ENCODE measurements around the gene SMCO2.

Gene SMCO2

GRCh38 chr12:27523305-27523641 is 76.7 kb downstream of the SMCO2 start:
- TF ChIP-seq, protein P1, sequence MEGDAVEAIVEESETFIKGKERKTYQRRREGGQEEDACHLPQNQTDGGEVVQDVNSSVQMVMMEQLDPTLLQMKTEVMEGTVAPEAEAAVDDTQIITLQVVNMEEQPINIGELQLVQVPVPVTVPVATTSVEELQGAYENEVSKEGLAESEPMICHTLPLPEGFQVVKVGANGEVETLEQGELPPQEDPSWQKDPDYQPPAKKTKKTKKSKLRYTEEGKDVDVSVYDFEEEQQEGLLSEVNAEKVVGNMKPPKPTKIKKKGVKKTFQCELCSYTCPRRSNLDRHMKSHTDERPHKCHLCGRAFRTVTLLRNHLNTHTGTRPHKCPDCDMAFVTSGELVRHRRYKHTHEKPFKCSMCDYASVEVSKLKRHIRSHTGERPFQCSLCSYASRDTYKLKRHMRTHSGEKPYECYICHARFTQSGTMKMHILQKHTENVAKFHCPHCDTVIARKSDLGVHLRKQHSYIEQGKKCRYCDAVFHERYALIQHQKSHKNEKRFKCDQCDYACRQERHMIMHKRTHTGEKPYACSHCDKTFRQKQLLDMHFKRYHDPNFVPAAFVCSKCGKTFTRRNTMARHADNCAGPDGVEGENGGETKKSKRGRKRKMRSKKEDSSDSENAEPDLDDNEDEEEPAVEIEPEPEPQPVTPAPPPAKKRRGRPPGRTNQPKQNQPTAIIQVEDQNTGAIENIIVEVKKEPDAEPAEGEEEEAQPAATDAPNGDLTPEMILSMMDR (IDR thresholded peaks at IDR 0.05; ENCODE audit: control extremely low read depth, extremely low read depth, low read depth, missing control alignments), result no peak
- POLR2A ChIA-PET, result interaction anchor here (2.6 kb wide), 1 partner anchor 11 kb away, joined by 8 read pairs; no protein-coding TSS in a partner anchor
- CTCF ChIA-PET, result interaction anchor here (0.7 to 3.7 kb wide), 6 partner anchors 10 to 89 kb away, joined by 3 to 13 read pairs (median 7); no protein-coding TSS in a partner anchor
- peak; percentile 40 for DNase-seq (ENCODE audit: extremely low spot score)

- CTCF ChIA-PET, result interaction anchor here (0.7 to 3.7 kb wide), 9 partner anchors 10 to 129 kb away, joined by 3 to 13 read pairs (median 4); no protein-coding TSS in a partner anchor
These were observed 77.3 kb downstream of the SMCO2 start, which contains the start of gene PPFIBP1 for GRCh38 chr12:27523642-27524493. TSS of gene PPFIBP1 (plus strand) at chr12:27524206. CDS start at chr12:27633397, 109,191 bp downstream.

DNA sequence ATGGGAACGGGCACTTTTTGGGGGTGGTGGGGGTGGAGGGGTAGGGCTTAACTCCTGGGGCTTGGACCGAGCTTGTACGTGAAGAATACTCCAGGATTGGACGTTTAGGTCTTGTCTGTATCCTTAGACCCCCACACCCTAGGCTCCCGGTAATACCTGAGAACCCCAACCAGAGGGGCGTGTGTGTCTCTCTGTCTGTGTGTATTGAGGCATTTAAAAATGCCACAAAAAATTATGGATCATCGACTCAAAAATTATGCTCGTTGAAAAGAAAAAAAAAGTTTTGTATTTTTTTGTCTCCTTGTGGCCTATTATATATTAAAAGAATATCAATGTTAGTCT is 77.9 kb downstream of the SMCO2 start:
- TF ChIP-seq, protein P1 (IDR thresholded peaks at IDR 0.05; ENCODE audit: control extremely low read depth, extremely low read depth, low read depth, missing control alignments), result no peak
- POLR2A ChIA-PET, result interaction anchor here (0.5 to 2.6 kb wide), 5 partner anchors 10 to 640 kb away, joined by 3 to 11 read pairs (median 8); no protein-coding TSS in a partner anchor
- no peak for DNase-seq (ENCODE audit: extremely low spot score)
- CTCF ChIA-PET, result interaction anchor here (1.1 to 3.7 kb wide), 7 partner anchors 9 to 128 kb away, joined by 3 to 13 read pairs (median 6); no protein-coding TSS in a partner anchor

More at GRCh38 chr12:27523642-27524493, 77.3 kb downstream of the SMCO2 start, which contains the start of gene PPFIBP1:
- peak; percentile 97 for DNase-seq (ENCODE audit: extremely low spot score)
- TF ChIP-seq, protein P1 (IDR thresholded peaks at IDR 0.05; ENCODE audit: control extremely low read depth, extremely low read depth, low read depth, missing control alignments), result no peak
- POLR2A ChIA-PET, result interaction anchor here (0.5 to 2.6 kb wide), 5 partner anchors 11 to 639 kb away, joined by 3 to 11 read pairs (median 8); no protein-coding TSS in a partner anchor

- TF ChIP-seq, protein P1 (IDR thresholded peaks at IDR 0.05; ENCODE audit: control extremely low read depth, extremely low read depth, low read depth, missing control alignments), result peak; percentile 21
- DNase-seq (ENCODE audit: extremely low spot score), result no peak
- ChIA-PET CTCF (interaction anchor here (1.1 to 3.7 kb wide), 8 partner anchors 9 to 127 kb away, joined by 3 to 13 read pairs (median 6); no protein-coding TSS in a partner anchor), POLR2A (interaction anchor here (2.6 kb wide), 1 partner anchor 9 kb away, joined by 8 read pairs; no protein-coding TSS in a partner anchor)
These were observed 78.6 kb downstream of the SMCO2 start for GRCh38 chr12:27524839-27525753.

DNA sequence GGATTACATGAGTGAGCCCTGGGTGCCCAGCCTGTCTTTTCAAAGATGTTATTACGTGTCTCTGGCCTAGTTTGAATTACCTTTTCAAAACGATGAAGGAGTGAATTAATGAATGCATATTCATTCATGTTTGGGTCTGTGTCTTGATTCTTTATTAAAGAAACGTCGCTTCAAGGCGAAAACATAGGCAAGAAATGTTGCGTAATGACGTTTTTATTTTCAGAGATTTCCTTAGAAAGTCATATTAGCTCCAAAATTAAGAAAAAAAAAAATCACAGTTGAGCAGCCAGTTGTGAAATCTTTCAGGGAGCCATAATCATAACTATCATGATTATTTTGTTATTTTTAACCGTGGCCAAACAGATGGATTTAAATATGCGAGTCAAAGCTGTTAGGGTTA is 81.0 kb downstream of the SMCO2 start:
- POLR2A ChIA-PET, result no interaction called here
- no peak for DNase-seq (ENCODE audit: extremely low spot score)
- TF ChIP-seq, protein P1 (IDR thresholded peaks at IDR 0.05; ENCODE audit: control extremely low read depth, extremely low read depth, low read depth, missing control alignments), result no peak
- CTCF ChIA-PET, result interaction anchor here (1.9 kb wide), 1 partner anchor 9 kb away, joined by 5 read pairs; no protein-coding TSS in a partner anchor

GRCh38 chr12:27528788-27529187 is 82.3 kb downstream of the SMCO2 start:
- DNase-seq (ENCODE audit: extremely low spot score), result no peak
- TF ChIP-seq, protein P1 (IDR thresholded peaks at IDR 0.05; ENCODE audit: control extremely low read depth, extremely low read depth, low read depth, missing control alignments), result no peak
- CTCF ChIA-PET, result no interaction called here
- POLR2A ChIA-PET, result no interaction called here

Measured in GM10248 (cell line).